Measurements from ENCODE around the gene GALK2.
"Not testable (repeated sequence)": the region's sequence is repeated elsewhere in the genome, so short reads cannot be mapped to it uniquely, and the experiment has no call there.

GALK2 gene

GRCh38 chr15:49339656-49340055, 169.6 kb downstream of the GALK2 start:
- no peak for DNase-seq (ENCODE audit: low read depth, low spot score)

DNA sequence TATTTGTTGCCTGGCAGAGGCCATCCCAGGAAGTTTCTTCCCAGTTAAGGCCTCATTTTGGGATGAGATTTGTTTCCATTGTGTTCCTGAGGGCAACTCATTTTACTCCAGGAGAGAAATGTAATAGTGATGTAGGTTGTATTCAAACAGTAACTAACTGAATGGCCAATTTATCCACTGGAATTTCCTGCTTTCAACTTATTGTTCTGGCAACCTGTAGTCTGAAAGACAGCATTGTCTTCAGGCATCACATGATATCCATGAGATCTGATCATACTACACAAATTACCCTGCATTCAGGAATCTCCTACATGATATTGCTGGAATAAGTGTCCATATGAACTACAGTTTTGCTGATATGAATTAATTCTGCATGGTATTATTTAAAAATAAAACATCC, 173.5 kb downstream of the GALK2 start:
- DNase-seq (ENCODE audit: low read depth, low spot score): no peak

DNA sequence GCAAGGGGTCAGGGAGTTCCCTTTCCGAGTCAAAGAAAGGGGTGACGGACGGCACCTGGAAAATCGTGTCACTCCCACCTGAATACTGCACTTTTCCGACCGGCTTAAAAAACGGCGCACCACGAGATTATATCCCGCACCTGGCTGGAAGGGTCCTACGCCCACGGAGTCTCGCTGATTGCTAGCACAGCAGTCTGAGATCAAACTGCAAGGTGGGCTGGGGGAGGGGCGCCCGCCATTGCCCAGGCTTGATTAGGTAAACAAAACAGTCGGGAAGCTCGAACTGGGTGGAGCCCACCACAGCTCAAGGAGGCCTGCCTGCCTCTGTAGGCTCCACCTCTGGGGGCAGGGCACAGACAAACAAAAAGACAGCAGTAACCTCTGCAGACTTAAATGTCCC, 184.4 kb downstream of the GALK2 start:
- not testable (repeated sequence) for DNase-seq (ENCODE audit: low read depth, low spot score)

GRCh38 chr15:49361370-49361769, 191.3 kb downstream of the GALK2 start:
- DNase-seq (ENCODE audit: low read depth, low spot score): no peak

DNA sequence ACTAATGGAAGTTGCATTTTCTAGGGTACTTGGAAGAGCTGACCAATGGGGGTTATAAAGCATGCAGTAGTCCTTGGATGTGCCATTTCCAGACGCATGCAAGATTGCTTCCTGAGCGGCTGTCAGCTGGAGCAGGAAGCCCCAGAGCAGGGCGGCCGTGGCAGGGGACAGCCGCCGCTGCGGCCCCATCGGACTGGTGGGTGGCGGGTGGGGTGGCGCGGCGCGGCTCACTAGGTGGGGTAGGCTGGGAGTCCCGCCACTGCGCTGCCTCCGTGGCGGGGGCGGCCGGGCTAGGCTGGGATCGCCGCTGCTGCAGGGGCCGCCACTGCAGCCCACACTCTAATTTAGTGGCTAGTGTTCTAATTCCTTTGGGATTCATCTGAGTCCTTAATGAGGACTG, 196.4 kb downstream of the GALK2 start:
- no peak for DNase-seq (ENCODE audit: low read depth, low spot score)

DNA sequence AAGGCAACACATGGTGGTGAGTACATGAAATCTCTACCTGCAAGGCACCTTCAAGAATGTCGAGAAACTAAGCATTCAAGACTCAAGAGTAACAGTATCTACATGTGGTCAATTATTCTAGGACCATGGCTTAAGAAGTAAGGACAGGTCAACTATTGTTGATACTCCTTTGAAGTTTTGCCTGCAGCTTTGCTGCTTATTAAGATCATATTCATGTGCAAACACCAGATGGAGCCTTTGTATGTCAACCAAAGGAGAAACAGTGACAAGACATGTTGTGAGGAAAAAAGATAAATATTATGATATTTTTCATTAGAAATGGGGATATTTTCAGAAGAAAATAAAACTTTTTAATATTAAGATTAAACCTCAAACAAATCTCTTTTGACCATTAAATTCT, 200.7 kb downstream of the GALK2 start:
- no peak for DNase-seq (ENCODE audit: low read depth, low spot score)

DNA sequence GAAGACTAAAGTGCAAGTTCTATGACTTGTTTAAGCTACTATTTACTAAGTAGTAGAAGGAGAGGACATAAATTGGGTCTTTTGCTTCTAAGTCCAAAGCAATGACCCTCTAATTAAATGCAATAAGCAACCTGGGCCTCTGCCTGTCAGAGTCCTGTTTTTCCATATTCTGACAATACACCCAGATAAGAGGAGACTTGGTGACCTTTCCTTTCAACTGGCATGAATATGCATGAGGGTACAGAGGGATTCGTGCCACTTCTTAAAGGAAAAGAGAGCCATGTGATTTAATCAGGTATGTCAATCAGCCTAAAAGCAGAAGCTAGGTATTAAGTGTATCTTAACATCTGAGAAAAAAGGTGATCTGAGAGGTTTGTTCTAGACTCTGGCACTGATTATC, 202.3 kb downstream of the GALK2 start:
- DNase-seq (ENCODE audit: low read depth, low spot score): peak; percentile 3

DNA sequence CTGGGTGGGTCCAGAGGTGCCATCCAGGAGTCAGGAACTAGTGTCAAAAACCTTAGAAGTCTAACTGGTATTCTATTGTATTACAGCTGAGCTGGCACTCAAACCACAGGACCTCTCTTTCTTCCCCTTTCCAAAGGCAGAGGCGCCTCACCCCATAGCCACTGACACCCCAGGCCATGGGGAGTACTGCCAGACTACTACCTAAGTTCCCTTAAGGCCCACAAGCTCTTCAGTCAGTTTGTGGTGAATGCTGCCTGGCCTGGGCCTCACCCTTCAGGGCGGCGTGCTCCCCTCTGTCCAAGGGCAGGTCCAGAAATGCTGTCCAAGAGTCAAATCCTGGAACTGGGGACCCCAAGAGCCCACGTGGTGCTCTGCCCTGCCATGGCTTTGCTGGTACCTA, 209.9 kb downstream of the GALK2 start:
- no peak for DNase-seq (ENCODE audit: low read depth, low spot score)

GRCh38 chr15:49380912-49381311, 210.9 kb downstream of the GALK2 start:
- no peak for DNase-seq (ENCODE audit: low read depth, low spot score)
